CD14-positive monocyte (primary cell): ENCODE measurements around the gene VSX2. TPM values are rescaled to one million over a fixed set of nuclear protein-coding genes. Genes with fewer than 3 reads are reported as not detected.

Experiments
- DNase-seq, 3 donors: peaks; one replicate each; pipeline ENCODE4 v3.0.0-alpha.2; 2011 to 2022
- H2AFZ ChIP-seq: 2 replicates; pipeline ENCODE4 v1.6.0; 2012; ENCODE audit warnings: mild to moderate bottlenecking, low read depth, low read length, inconsistent platforms; ENCODE audit not compliant: insufficient read depth, poor library complexity, severe bottlenecking
- H3K27ac ChIP-seq, 2 donors: 1 replicate in 1 of 2; 2 replicates in 1 of 2; pipeline ENCODE4 v1.5.1; 2012 to 2013; ENCODE audit warnings: low read length in 2 of 2, control low read depth in 1 of 2, inconsistent platforms in 1 of 2, low read depth in 1 of 2, mild to moderate bottlenecking in 1 of 2
- H3K27me3 ChIP-seq, 2 donors: one replicate each; pipeline versions ENCODE4 v1.6.0 to v1.6.1; 2011 to 2013; ENCODE audit warnings: low read length in 2 of 2; ENCODE audit not compliant: control insufficient read depth in 2 of 2, insufficient read depth in 2 of 2
- H3K36me3 ChIP-seq, 2 donors: replicated peaks in 1 of 2; 1 replicate in 1 of 2; 2 replicates in 1 of 2; pipeline versions ENCODE4 v1.5.1 to v1.6.1; 2012 to 2013; ENCODE audit warnings: low read length in 2 of 2, control low read depth in 1 of 2, inconsistent platforms in 1 of 2, mild to moderate bottlenecking in 1 of 2; ENCODE audit not compliant: insufficient read depth in 2 of 2, control insufficient read depth in 1 of 2
- H3K4me1 ChIP-seq, 2 donors: 1 replicate in 1 of 2; 2 replicates in 1 of 2; pipeline versions ENCODE4 v1.5.1 to v1.6.1; 2012 to 2013; ENCODE audit warnings: low read length in 2 of 2, control low read depth in 1 of 2, inconsistent platforms in 1 of 2, mild to moderate bottlenecking in 1 of 2, moderate library complexity in 1 of 2; ENCODE audit not compliant: insufficient read depth in 2 of 2, control insufficient read depth in 1 of 2
- H3K4me2 ChIP-seq: replicated peaks from 2 replicates; pipeline ENCODE3; 2012; ENCODE audit warnings: low read length, moderate library complexity, mild to moderate bottlenecking; ENCODE audit not compliant: poor library complexity, severe bottlenecking; ENCODE audit errors: extremely low read depth
- H3K4me3 ChIP-seq, 3 experiments: fragments of 200-600 bp in 1 of 3; sonication (generic) in 1 of 3; replicated peaks in 1 of 3; 1 replicate in 2 of 3; 2 replicates in 1 of 3; pipeline ENCODE4 v1.5.1; 2011 to 2013; ENCODE audit warnings: low read length in 3 of 3, mild to moderate bottlenecking in 3 of 3, control low read depth in 2 of 3, low read depth in 2 of 3, inconsistent platforms in 1 of 3, moderate library complexity in 1 of 3
- H3K79me2 ChIP-seq: 2 replicates; pipeline ENCODE4 v1.6.0; 2012; ENCODE audit warnings: mild to moderate bottlenecking, control low read depth, inconsistent platforms, low read length, moderate library complexity; ENCODE audit not compliant: insufficient read depth
- H3K9ac ChIP-seq: 2 replicates; pipeline ENCODE4 v1.6.0; 2017; ENCODE audit warnings: low read length, mild to moderate bottlenecking; ENCODE audit not compliant: insufficient read depth, poor library complexity, severe bottlenecking
- H3K9me3 ChIP-seq, 2 donors: replicated peaks in 1 of 2; 1 replicate in 1 of 2; 2 replicates in 1 of 2; pipeline versions ENCODE4 v1.5.1 to v1.6.1; 2012 to 2013; ENCODE audit warnings: low read length in 2 of 2, control low read depth in 1 of 2; ENCODE audit not compliant: control insufficient read depth in 1 of 2, insufficient read depth in 1 of 2
- H4K20me1 ChIP-seq: 2 replicates; pipeline ENCODE4 v1.6.0; 2012; ENCODE audit warnings: mild to moderate bottlenecking, low read length, control low read depth, moderate library complexity; ENCODE audit not compliant: insufficient read depth
- H3K27ac Mint-ChIP-seq, 7 donors: one replicate each; pipeline ENCODE4 v1.8.0; 2020; ENCODE audit warnings: mild to moderate bottlenecking in 7 of 7, mixed read lengths in 7 of 7, moderate library complexity in 6 of 7, inconsistent platforms in 2 of 7
- H3K27me3 Mint-ChIP-seq, 3 donors: one replicate each; pipeline ENCODE4 v1.8.0; 2021 to 2022; ENCODE audit warnings: low read depth in 3 of 3, mild to moderate bottlenecking in 3 of 3, mixed read lengths in 3 of 3, moderate library complexity in 3 of 3, inconsistent platforms in 1 of 3
- H3K36me3 Mint-ChIP-seq, 2 donors: one replicate each; pipeline ENCODE4 v1.8.0; 2020; ENCODE audit warnings: mixed read lengths in 2 of 2, inconsistent platforms in 1 of 2, mild to moderate bottlenecking in 1 of 2
- H3K4me1 Mint-ChIP-seq: one replicate; pipeline ENCODE4 v1.8.0; 2020; ENCODE audit warnings: mild to moderate bottlenecking, mixed read lengths
- H3K4me3 Mint-ChIP-seq, 2 donors: one replicate each; pipeline ENCODE4 v1.8.0; 2020; ENCODE audit warnings: mild to moderate bottlenecking in 2 of 2, mixed read lengths in 2 of 2, moderate library complexity in 1 of 2
- H3K9me3 Mint-ChIP-seq, 7 donors: one replicate each; pipeline ENCODE4 v1.8.0; 2020 to 2022; ENCODE audit warnings: mixed read lengths in 7 of 7, mild to moderate bottlenecking in 6 of 7, moderate library complexity in 6 of 7, inconsistent platforms in 2 of 7
- WGBS: methylation state at CpG from one replicate; pipeline ENCODE4 v1.1.5; 2013; ENCODE audit warnings: missing lambda C conversion rate; ENCODE audit not compliant: insufficient coverage; 5-methylcytosine and 5-hydroxymethylcytosine counted together
- intact Hi-C, 2 donors: fragments of 100-400 bp; cut with micrococcal nuclease; formaldehyde crosslinking; loops; one replicate each; pipeline versions ENCODE4 v1.15.0 to v1.15.1; 2023
- polyA plus RNA-seq, 3 donors: library from polyadenylated mRNA; depleted of rRNA in 1 of 3; unstranded in 2 of 3; stranded (reverse) in 1 of 3; fragments of 300-500 nt in 2 of 3; fragments of >200 nt in 1 of 3; fragmentation: Illumina TruSeq in 2 of 3; gene quantifications; 1 replicate in 2 of 3; 2 replicates in 1 of 3; pipeline ENCODE4 v1.2.3, GENCODE V29; 2012 to 2021
- TF ChIP-seq, protein P1 (sequence below): fragments of 200-600 bp; IDR thresholded peaks from one replicate; pipeline ENCODE4 v1.8.0; 2022; ENCODE audit warnings: antibody characterized with exemption, mild to moderate bottlenecking

VSX2 gene
- polyA plus RNA-seq, 3 donors = not detected

- H3K36me3 Mint-ChIP-seq = peaks cover 69 to 89% of the 10 kb centered on the region in 2 donors
- Histone ChIP-seq H3K4me1 (no peaks in the 10 kb centered on the region), H4K20me1 (no peaks in the 10 kb centered on the region), H3K36me3 (peaks cover 75 to 95% of the 10 kb centered on the region in 2 donors), H2AFZ (no peak overlapping the region), H3K9ac (no peak overlapping the region), H3K27ac (no peak overlapping the region), H3K4me2 (no peak overlapping the region), H3K27me3 (no peaks in the 10 kb centered on the region), H3K79me2 (no peaks in the 10 kb centered on the region), H3K4me3 (no peak overlapping the region), H3K9me3 (no peaks in the 10 kb centered on the region)
- TF ChIP-seq, protein P1, sequence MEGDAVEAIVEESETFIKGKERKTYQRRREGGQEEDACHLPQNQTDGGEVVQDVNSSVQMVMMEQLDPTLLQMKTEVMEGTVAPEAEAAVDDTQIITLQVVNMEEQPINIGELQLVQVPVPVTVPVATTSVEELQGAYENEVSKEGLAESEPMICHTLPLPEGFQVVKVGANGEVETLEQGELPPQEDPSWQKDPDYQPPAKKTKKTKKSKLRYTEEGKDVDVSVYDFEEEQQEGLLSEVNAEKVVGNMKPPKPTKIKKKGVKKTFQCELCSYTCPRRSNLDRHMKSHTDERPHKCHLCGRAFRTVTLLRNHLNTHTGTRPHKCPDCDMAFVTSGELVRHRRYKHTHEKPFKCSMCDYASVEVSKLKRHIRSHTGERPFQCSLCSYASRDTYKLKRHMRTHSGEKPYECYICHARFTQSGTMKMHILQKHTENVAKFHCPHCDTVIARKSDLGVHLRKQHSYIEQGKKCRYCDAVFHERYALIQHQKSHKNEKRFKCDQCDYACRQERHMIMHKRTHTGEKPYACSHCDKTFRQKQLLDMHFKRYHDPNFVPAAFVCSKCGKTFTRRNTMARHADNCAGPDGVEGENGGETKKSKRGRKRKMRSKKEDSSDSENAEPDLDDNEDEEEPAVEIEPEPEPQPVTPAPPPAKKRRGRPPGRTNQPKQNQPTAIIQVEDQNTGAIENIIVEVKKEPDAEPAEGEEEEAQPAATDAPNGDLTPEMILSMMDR = no peak
- no peak for DNase-seq
- intact Hi-C loops = no loop called here
- H3K27me3 Mint-ChIP-seq = peaks cover 0 to 1% (median 0%) of the 10 kb centered on the region in 3 donors
- H3K4me1 Mint-ChIP-seq = no peaks in the 10 kb centered on the region
- no peaks in the 10 kb centered on the region for H3K9me3 Mint-ChIP-seq
- no peak overlapping the region for H3K4me3 Mint-ChIP-seq
- H3K27ac Mint-ChIP-seq = no peak overlapping the region
- WGBS = no CpG with 5 or more reads among the region's 2 CpGs
These were observed 54.4 kb downstream of the VSX2 start for GRCh38 chr14:74293606-74294005.

GRCh38 chr14:74296037-74296467 lies 56.8 kb downstream of the VSX2 start:
- H3K27ac Mint-ChIP-seq = peak overlapping the region in 3 of 7 donors; percentile 15 to 59 (median 31)
- Histone ChIP-seq H3K9ac (no peak overlapping the region), H3K27ac (no peak overlapping the region), H3K9me3 (no peaks in the 10 kb centered on the region), H3K36me3 (peaks cover 67 to 81% of the 10 kb centered on the region in 2 donors), H3K4me1 (no peaks in the 10 kb centered on the region), H3K79me2 (peaks cover 17% of the 10 kb centered on the region), H3K4me3 (no peak overlapping the region), H3K27me3 (no peaks in the 10 kb centered on the region), H2AFZ (no peak overlapping the region), H4K20me1 (no peaks in the 10 kb centered on the region), H3K4me2 (no peak overlapping the region)
- no peak overlapping the region for H3K4me3 Mint-ChIP-seq
- H3K36me3 Mint-ChIP-seq = peaks cover 62 to 80% of the 10 kb centered on the region in 2 donors
- peaks cover 0 to 3% (median 0%) of the 10 kb centered on the region in 3 donors for H3K27me3 Mint-ChIP-seq
- H3K4me1 Mint-ChIP-seq = peaks cover 12% of the 10 kb centered on the region
- 98% methylated on average over 8 of the region's 9 CpGs for whole genome bisulfite sequencing
- TF ChIP-seq, protein P1 = no peak
- no peaks in the 10 kb centered on the region for H3K9me3 Mint-ChIP-seq
- intact Hi-C loops = no loop called here
- no peak for DNase-seq
